Stimulated activated CD4-positive, alpha-beta T cell treated with anti-CD3 and anti-CD28 coated beads, Interleukin-12 subunit alpha, Interleukin-12 subunit beta, amount 100 ng/mL, for 4 hours (primary cell): Measurements from ENCODE around the gene DTD1.
A peak's percentile ranks its signal among the peaks of the same experiment; 100 is the strongest.
"Not testable (repeated sequence)": the region's sequence is repeated elsewhere in the genome, so short reads cannot be mapped to it uniquely, and the experiment has no call there.

ENCODE experiments used
- DNase-seq: peaks from one replicate; pipeline ENCODE4 v3.0.0-alpha.2; 2020

Gene DTD1

DNA sequence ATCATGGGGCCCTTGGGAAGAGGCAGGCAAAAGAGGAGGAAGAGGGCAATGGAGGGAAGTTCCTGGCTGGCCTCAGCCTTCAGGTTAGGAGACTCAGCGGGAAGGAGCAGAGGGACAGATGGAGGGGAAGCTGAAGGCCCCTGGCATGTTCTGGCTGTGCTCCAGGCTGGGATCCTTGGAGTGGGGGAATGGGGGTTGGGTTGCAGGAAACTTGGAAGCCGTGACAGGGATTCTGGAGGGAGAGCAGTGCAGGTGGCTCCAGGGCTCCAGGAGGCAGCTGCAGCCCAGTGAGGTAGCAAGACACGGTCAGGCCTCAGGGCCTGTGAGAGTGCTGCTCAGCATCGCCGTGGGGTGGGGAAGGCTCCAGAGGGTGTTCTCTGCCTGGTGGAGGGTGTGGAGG, 161.1 kb downstream of the DTD1 start:
- no peak for DNase-seq

DNA sequence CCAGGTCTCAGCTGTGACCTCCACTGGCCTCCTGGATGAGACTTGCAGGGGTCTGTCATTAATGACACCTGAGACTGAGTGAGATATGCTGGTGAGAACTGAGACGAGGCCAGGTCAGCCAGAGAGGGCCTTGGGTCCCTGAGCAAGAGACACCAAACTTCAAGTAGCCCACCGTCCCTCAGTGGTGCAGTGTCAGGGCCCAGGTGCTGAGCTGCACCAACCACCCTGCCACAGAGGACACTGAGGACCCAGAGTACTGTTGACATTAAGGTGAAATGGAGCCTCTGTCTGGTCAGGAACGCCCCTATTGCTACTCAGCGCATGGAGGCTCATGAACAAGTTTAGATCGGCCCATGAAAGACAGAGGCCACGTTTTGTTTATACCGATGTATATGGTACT, 161.7 kb downstream of the DTD1 start:
- no peak for DNase-seq

DNA sequence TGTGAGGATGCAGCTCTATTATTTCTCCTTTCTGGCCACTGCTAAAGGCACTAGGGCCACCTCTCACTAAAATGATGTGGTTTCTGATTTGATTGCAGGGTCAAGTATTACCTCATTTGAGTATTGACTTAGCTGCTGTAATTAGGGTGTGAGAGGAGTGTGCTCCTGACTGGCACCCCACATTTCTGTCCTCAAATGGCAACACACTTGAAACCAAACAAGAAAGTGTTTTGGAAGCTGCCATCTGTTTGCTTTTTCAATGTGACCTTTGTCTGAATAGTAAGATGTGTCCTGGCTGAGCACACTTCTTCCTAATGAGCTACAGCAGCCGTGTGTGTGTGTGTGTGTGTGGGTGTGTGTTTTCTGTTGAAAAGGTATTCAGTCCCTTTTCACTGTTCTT, 162.9 kb downstream of the DTD1 start:
- no peak for DNase-seq

DNA sequence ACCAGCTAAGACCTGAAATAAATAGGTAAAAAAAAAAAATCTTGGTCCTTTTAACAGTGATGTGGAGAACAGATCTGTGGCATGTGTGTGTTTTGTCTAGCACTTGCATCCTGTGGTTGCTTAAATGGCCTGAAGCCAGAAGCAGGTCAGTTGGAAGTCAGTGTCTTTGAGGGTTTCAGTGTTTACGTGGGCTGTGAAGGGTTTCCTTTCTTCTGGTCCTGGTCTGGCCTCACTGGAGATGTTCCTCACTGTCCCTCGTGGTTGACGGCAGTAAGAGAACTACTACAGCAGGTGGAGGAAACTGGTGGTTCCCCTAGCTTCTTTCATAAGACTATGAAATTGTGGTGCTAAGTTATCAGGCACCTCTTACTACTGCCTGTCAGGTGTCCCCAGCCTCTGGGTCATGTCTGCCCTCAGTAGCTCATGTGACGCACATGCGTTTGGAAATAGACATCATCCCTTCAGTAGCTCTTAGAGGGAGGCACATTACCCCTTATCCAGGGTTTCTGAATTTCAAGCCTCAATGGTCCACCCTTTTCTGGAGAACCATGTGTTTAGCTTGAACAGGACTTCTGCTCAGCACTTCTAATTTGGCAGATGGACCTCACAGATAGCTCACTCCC, 166.3 kb downstream of the DTD1 start:
- DNase-seq = no peak

DNA sequence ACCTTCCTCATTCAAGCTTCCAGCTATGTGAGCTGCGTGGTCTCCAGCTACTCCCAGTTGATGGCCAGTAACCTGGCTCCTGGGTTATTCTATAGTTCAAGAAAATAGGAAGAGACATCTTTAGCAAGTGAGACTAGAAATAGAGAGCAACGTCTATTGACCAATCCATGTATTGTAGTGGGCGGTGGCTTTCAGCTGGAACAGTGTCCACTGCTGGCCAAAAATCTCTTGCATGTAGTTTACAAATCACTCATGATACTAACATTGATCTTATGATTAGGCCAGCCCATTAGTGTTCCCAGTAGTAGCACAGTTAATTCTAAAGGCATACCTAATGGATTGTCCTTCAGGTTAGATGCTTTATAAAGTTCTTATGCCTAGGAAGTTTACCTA, 166.8 kb downstream of the DTD1 start:
- DNase-seq = no peak

DNA sequence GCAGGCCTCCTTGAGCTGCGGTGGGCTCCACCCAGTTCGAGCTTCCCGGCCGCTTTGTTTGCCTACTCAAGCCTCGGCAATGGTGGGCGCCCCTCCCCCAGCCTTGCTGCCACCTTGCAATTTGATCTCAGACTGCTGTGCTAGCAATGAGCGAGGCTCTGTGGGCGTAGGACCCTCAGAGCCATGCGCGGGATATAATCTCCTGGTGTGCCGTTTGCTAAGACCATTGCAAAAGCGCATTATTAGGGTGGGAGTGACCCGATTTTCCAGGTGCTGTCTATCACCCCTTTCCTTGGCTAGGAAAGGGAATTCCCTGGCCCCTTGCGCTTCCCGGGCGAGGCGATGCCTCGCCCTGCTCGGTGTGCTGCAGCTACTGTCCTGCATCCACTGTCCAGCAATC, 173.0 kb downstream of the DTD1 start:
- not testable (repeated sequence) for DNase-seq

DNA sequence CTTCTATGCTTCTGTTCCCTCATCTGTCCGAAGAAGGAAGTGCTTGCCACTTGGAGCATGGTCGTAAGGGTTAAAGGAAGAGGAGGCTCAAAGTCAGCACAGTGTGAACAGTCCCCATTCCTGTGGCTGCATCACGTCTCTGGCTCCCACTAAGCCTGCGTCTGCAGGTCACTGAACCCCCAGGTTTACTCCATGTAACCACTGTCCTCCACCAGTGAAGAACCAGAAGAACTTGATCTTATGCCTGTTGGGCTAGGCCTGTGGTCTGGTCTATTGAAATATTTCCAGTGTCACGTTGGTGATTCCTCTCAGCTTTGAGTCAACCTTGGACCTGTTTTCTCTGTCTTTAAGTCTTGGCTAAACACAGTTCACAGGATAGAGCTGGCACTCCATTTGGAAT, 179.8 kb downstream of the DTD1 start:
- DNase-seq = no peak

DNA sequence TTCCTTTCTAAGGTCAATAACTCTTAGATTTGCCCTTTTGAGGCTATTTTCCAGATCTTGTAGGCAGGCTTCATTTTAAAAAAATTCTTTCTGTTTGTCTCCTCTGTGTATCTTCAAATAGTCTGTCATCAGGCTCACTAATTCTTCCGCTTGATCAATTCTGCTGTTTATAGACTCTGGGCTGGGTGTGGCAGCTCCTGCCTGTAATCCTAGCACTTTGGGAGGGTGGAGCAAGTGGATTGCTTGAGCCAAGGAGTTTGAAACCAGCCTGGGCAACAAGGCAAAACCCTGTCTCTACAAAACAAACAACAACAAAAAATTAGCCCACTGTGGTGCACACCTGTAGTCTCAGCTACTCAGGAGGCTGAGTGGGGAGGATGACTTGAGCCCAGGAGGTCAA, 185.7 kb downstream of the DTD1 start:
- no peak for DNase-seq

DNA sequence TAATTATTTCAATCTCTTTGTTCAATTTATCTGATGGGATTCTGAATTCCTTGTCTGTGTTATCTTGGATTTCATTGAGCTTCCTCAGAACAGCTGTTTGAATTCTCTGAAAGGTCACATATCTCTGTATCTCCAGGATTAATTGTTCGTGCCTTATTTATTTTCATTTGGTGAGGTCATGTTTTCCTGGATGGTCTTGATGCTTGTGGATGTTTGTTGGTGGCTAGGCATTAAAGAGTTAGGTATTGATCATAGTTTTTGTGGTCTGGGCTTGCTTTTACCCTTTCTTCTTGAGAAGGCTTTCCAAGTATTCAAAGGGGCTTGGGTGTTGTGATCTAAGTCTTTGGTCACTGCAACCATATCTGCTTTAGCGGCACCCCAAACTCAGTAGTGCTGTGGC, 186.4 kb downstream of the DTD1 start:
- no peak for DNase-seq

DNA sequence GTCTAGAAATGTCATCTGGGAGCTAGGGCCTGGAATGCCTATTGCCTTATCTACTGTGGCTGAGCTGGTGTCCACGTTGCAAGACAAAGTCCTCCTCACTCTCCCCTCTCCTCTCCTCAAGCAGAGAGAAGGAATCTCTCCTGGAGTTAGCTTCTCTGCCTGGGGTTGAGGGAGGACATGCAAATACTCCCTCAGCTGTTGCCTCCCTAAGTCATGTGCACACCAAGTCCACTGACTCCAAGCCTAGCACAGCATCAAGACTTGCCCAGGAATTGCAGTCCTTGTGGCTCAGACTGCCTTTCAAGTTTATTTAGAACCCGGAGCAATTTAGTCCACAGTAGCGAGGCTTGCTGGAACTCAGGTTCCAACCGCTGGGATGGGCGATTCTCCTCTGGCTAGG, 187.8 kb downstream of the DTD1 start:
- DNase-seq = no peak

DNA sequence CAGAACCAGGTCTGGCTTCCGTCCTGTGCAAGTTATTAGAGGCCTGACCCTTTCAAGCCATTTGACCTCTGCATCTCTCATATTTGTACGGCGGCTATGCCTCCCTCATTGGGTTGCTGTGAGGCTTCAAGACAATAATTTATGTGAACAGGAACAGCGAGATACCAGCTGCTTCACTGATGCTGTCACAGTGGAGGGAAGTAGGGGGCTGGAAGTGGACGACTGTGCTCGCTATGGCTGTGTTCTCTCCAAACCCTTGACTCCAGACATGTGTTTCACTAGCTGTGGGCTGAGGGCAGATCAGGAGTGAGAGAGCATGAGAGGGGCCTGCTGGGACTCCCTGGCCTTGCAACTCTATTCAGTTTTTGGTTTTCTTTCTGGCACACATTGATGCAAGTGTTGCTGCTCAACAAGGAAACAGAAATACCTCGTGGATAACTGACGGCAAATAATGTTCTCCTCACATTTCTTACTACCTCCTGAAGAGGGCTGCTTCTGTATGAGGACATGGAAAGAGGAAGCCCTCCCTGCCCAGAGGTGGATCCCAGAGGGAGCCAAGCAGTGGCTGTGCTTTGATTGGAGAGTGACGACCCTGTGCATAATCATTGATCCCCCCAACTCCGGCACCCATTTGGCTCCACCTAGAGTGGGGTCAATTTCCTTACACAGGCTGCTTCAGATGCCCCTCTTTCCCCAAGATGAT, 191.0 kb downstream of the DTD1 start:
- DNase-seq = no peak

DNA sequence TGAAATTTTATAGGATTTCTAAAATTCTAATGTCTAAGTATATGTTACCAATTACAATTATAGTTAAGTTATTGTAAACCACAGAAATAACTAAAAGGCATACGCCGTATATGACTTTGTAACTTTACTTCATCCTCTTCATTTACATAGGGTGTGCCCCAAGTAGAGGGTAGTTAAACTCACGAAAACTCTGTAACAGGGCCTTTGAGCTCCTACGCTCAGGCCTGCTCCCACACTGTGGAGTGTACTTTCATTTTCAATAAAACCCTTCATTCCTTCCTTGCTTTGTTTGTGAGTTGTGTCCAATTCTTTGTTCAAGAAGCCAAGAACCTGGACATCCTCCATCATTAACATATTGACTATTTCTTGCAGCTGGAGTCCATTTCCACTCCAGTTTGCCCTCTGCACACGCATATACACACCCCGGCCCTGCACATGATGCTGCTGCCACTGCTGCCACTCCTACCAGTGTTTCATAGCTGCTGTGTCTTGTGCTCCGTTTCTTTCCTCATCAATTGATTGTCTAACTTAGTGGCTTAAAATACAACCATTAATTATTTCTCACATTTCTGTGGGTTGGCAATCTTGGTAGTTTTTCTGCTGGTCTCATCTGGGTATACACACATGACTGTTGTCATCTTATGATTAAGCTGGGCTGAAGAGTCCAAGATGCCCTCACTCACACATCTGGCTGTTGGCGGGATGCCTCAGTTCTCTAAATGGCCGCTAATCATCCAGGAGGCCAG, 192.7 kb downstream of the DTD1 start:
- no peak for DNase-seq

DNA sequence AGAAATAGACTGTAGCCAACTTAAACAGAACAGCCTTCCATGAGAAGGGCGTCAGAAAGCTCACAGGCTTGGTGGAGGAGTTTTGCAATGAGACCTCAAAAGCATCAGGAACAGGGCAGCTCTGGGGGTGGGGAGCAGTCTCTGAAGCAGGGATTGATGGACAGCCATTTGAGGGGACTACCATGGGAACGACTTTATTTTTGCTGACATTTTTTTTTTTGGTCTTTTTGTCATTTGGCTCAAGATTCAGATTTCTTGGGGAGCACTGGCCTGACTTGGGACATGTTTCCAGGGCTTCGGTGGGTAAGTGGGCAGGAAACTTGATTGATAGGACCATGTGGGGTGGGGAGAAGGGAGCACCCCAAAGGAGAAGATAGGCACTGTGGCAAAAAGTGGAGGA, 193.7 kb downstream of the DTD1 start:
- no peak for DNase-seq

DNA sequence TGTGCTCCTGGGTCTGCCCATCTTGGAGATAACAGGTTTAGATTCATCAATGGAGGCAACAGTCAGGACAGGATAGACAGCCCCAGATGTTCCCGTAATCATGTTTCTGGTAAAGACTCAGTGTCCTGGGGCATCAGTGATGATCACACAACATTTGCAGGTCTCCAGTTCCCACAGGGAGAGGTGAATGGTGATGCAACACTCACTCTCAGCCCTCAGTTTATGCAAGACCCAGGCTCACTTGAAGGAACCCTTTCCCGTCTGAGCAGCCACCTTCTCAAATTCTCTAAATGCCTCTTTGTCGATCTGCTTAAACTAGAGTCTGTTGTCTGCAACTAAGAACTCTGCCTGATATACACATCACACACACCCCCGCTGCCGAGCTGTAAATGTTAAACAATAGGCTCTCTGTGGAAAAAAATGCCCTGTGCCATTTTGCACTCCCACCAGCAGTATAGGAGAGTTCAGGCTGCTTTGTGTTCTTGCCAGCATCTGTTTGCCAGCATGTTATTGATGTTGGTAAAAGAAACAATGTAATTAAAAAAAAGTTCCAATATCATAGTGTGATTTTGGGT, 195.6 kb downstream of the DTD1 start:
- DNase-seq = no peak

DNA sequence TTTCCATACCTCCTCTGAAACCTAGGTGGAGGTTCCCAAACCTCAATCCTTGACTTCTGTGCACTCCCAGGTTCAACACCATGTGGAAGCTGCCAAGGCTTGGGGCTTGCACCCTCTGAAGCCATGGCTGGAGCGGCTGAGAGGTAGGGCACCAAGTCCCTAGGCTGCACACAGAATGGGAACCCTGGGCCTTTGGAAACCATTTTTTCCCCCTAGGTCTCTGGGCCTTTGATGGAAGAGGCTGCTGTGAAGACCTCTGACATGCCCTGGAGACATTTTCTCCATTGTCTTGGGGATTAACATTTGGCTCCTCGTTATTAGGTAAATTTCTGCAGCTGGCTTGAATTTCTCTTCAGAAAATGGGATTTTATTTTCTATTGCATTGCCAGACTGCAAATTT, 199.2 kb downstream of the DTD1 start:
- not testable (repeated sequence) for DNase-seq

DNA sequence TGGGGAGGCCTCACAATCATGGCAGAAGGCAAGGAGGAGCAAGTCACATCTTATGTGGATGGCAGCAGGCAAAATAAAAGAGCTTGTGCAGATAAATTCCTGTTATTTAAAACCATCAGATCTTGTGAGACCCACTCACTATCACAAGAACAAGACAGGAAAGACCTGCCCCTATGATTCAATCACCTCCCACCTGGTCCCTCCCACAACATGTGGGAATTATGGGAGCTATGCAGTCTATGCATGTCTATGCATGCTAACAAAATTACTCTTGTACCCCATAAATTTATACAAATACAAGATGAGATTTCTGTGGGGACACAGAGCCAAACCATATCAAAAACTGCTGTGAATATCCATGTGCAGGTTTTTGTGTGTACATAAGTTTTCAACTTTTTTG, 200.2 kb downstream of the DTD1 start:
- no peak for DNase-seq

DNA sequence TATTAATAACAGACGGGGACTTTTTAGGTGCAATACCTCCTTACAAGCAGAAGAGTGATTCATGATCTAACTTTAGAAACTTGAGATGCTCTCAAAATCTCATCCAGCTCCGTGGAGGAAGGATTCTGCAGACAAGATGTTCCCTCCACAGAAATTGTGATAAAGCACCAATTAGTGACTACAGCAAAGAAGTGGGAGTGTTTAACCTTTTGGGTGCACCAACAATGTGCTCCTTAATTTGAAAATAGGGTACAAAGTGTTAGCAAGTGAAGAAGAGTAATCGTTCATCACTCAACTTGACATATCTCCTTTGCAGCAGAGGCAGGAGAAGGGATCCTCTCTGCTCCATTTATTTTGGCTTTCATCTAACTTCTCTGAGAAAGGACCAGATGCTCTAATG, 202.9 kb downstream of the DTD1 start:
- no peak for DNase-seq

DNA sequence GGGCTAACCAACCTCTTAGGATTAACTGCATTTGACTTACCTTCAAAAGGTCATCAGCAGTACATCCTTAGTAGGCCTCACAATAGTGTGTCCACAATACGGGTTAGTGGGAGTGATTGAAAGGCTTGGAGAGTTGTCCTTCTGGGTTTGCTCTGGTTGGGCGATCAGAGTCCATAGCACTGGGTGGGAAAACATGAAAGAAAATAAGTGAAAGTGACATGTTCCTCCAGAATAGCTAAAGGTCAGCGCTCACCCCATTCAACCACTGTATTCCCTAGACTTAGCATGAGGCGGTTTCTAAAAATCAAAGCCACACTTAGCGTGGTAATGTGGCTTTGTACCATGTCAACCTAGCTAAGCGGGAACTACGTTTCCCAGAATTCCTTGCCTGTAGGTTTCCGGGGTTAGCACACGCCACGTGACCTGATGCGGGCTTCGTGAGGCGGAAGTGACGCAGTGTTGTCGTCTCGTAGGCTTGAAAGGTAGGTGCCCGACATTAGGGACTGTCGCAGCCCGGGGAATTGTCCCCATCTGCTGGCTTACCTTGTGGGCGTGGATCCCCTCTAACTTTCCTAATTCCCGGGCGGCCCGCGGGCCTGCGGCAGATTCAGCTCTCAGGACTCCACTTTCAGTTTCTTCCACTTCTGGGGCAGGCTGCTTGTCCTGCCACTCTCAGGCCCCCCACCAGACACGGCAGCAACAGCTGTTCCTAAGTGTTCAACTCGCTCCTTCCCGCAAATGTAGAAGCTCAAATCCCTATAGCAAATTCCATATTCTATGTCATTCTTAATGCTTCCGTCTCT, 206.0 kb downstream of the DTD1 start:
- peak; percentile 70 for DNase-seq

DNA sequence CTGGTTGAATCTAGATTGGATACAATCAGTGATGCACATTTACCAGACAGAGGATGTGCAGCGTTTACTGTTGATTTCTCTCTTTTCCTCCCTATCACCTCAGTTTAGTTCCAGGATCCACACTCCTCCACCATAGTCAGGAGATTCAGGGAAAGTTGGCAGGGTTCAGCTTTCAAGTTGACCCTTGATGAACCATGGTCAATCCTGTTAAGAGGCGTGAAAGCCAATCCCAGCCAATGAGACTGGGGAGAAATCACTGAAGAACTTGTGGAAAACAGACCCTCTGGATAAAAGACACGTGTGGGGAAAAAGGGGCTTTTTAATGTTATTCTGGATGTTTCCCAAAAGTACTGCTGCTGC, 206.6 kb downstream of the DTD1 start:
- no peak for DNase-seq

DNA sequence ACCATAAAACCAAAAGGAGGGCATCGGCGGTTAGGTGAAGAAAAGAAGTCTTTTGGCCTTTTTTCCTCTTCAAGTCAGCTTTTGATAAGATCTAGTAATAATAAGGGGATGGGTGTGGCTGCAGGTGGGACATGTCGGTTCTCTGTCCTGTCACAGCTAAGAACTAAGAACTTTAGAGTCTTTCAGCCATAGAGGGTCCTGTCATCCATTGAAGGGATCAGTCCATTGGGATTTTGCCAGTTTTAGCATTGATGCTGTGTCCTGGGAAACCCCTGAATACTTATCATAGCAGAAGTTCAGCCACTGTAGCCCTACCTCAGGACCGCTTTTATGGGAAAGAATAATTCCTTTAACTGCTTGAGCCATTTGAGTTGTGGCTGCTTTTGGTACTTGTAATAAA, 207.5 kb downstream of the DTD1 start:
- DNase-seq = no peak

DNA sequence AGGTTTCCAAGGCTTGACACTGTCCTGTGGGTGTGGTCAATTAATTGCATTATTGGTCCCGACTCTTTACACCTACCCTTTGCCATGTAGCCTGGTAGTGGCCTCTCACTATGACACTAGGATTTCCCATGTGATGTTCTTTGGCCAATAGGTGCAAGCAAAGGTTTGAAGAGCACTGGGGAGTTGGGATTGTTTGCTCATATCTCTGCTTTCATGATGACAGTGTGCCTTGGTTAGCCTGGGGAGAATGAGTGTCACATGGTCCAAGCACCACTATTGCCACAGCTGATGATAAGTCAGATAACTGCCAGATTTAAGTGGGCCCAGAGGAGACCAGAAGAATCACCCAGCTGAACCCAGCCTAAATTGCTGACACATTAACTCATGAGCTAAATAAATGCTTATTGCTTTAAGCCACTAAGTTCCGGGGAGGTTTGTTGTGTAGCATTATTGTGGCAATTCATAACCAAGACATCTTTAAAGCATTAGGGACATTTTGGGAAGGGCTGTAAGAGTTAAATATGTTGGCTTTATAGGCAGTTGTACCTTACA, 208.5 kb downstream of the DTD1 start:
- DNase-seq = no peak

DNA sequence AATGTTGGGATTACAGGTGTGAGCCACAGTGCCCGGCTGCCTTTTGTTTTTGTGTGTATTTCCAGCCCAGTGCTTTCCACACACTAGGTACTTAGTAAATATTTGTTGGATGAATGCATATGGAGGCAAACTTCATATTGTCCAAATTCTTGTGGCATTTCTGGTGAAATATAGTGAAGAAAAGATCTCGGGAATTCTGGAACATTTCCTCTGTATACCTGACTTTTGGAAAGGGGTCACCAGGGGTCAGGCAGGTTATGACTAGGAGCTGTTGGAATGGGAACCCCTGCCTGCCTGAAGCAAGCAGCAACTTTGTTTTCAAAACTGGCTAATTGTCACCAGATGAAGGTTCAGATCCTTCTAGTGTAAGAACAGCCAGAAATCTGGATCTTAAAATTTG, 213.7 kb downstream of the DTD1 start:
- no peak for DNase-seq
